Trophoblast cell (in vitro differentiated cells and primary cell): Measurements from ENCODE around the gene UBL4A.

Experiments
- DNase-seq, 2 donors: peaks; one replicate each; pipeline ENCODE4 v3.0.0-alpha.2; 2016
- H2AFZ ChIP-seq: 2 replicates; pipeline ENCODE4 v1.6.1; 2013; ENCODE audit warnings: low read length, moderate library complexity, mild to moderate bottlenecking; ENCODE audit not compliant: insufficient read depth, poor library complexity
- H2AK5ac ChIP-seq: 2 replicates; pipeline ENCODE4 v1.6.1; 2013; ENCODE audit warnings: mild to moderate bottlenecking, low read length
- H2BK120ac ChIP-seq: 2 replicates; pipeline ENCODE4 v1.6.1; 2013; ENCODE audit warnings: low read length, mild to moderate bottlenecking, moderate library complexity; ENCODE audit not compliant: insufficient read depth, poor library complexity
- H2BK12ac ChIP-seq: 2 replicates; pipeline ENCODE4 v1.6.1; 2013; ENCODE audit warnings: mild to moderate bottlenecking, low read length, moderate library complexity
- H2BK5ac ChIP-seq: 2 replicates; pipeline ENCODE4 v1.6.1; 2013; ENCODE audit warnings: low read length, low read depth, moderate library complexity, mild to moderate bottlenecking; ENCODE audit not compliant: poor library complexity
- H3K14ac ChIP-seq: 2 replicates; pipeline ENCODE4 v1.6.1; 2013; ENCODE audit warnings: mild to moderate bottlenecking, low read length
- H3K18ac ChIP-seq: 2 replicates; pipeline ENCODE4 v1.6.1; 2013; ENCODE audit warnings: mild to moderate bottlenecking, low read length
- H3K23ac ChIP-seq: 2 replicates; pipeline ENCODE4 v1.6.1; 2013; ENCODE audit warnings: low read length
- H3K27ac ChIP-seq: 2 replicates; pipeline ENCODE4 v1.5.1; 2013; ENCODE audit warnings: low read depth, mild to moderate bottlenecking, inconsistent platforms, low read length, moderate library complexity
- H3K27me3 ChIP-seq: 2 replicates; pipeline ENCODE4 v1.6.1; 2013; ENCODE audit warnings: inconsistent platforms, mild to moderate bottlenecking, low read length, moderate library complexity; ENCODE audit not compliant: insufficient read depth
- H3K36me3 ChIP-seq, 2 experiments: 1 replicate in 1 of 2; 2 replicates in 1 of 2; pipeline ENCODE4 v1.6.1; 2013; ENCODE audit warnings: low read length in 2 of 2, mild to moderate bottlenecking in 2 of 2, moderate library complexity in 1 of 2; ENCODE audit not compliant: insufficient read depth in 2 of 2, control insufficient read depth in 1 of 2
- H3K4ac ChIP-seq: 2 replicates; pipeline ENCODE4 v1.6.1; 2013; ENCODE audit warnings: low read depth, mild to moderate bottlenecking, low read length, moderate library complexity
- H3K4me1 ChIP-seq, 2 experiments: 1 replicate in 1 of 2; 2 replicates in 1 of 2; pipeline ENCODE4 v1.6.1; 2013; ENCODE audit warnings: low read length in 2 of 2, mild to moderate bottlenecking in 2 of 2, moderate library complexity in 1 of 2; ENCODE audit not compliant: insufficient read depth in 2 of 2, control insufficient read depth in 1 of 2
- H3K4me2 ChIP-seq: 2 replicates; pipeline ENCODE4 v1.6.1; 2013; ENCODE audit warnings: inconsistent platforms, mild to moderate bottlenecking, low read length, moderate library complexity
- H3K4me3 ChIP-seq: 2 replicates; pipeline ENCODE4 v1.5.1; 2013; ENCODE audit warnings: mild to moderate bottlenecking, low read depth, low read length, inconsistent platforms
- H3K79me1 ChIP-seq: one replicate; pipeline ENCODE4 v1.6.1; 2013; ENCODE audit warnings: low read length
- H3K79me2 ChIP-seq: 2 replicates; pipeline ENCODE4 v1.6.1; 2013; ENCODE audit warnings: low read length, mild to moderate bottlenecking; ENCODE audit not compliant: control insufficient read depth, insufficient read depth, poor library complexity
- H3K9ac ChIP-seq: 2 replicates; pipeline ENCODE4 v1.6.1; 2013; ENCODE audit warnings: mild to moderate bottlenecking, low read length
- H3K9me3 ChIP-seq: 2 replicates; pipeline ENCODE4 v1.6.1; 2013; ENCODE audit warnings: low read depth, mild to moderate bottlenecking, control low read depth, inconsistent platforms, low read length; ENCODE audit not compliant: insufficient read depth
- H4K12ac ChIP-seq: 2 replicates; pipeline ENCODE4 v1.6.1; 2013; ENCODE audit warnings: low read depth, mild to moderate bottlenecking, low read length, moderate library complexity
- H4K8ac ChIP-seq: 2 replicates; pipeline ENCODE4 v1.6.1; 2013; ENCODE audit warnings: low read depth, mild to moderate bottlenecking, low read length, moderate library complexity
- H4K91ac ChIP-seq: one replicate; pipeline ENCODE4 v1.6.1; 2013; ENCODE audit warnings: low read depth, mild to moderate bottlenecking, low read length, moderate library complexity
- WGBS: extraction: QIAGEN DNeasy Blood & Tissue Kit; methylation state at CpG from one replicate; pipeline ENCODE4 v1.1.7; 2013; ENCODE audit warnings: missing lambda C conversion rate; ENCODE audit not compliant: insufficient read length, insufficient coverage; ENCODE audit errors: extremely low coverage; 5-methylcytosine and 5-hydroxymethylcytosine counted together

Gene UBL4A

GRCh38 chrX:154470434-154470833 lies 16.0 kb downstream of the UBL4A start:
- Histone ChIP-seq H3K9me3 (no peaks in the 10 kb centered on the region), H3K27ac (no peak overlapping the region), H3K79me1 (no peaks in the 10 kb centered on the region), H3K23ac (no peak overlapping the region), H3K4me2 (no peak overlapping the region), H3K4ac (no peak overlapping the region), H4K8ac (no peak overlapping the region), H2AFZ (no peak overlapping the region), H3K9ac (no peak overlapping the region), H2BK120ac (no peak overlapping the region), H2BK5ac (no peak overlapping the region), H3K4me3 (no peak overlapping the region), H2BK12ac (no peak overlapping the region), H3K79me2 (no peaks in the 10 kb centered on the region), H2AK5ac (no peak overlapping the region), H3K27me3 (no peaks in the 10 kb centered on the region), H4K91ac (no peak overlapping the region), H3K14ac (no peak overlapping the region), H3K4me1 (no peaks in the 10 kb centered on the region), H3K18ac (no peak overlapping the region), H4K12ac (no peak overlapping the region), H3K36me3 (peaks cover 83% of the 10 kb centered on the region in 2 experiments)
- WGBS = no CpG with 5 or more reads among the region's 14 CpGs
- no peak for DNase-seq

GRCh38 chrX:154469880-154470279 lies 16.5 kb downstream of the UBL4A start:
- no peak overlapping the region for H3K14ac ChIP-seq
- no peak overlapping the region for H4K91ac ChIP-seq
- no peak overlapping the region for H3K4ac ChIP-seq
- no peak overlapping the region for H2AFZ ChIP-seq
- no peaks in the 10 kb centered on the region for H3K4me1 ChIP-seq
- no peak overlapping the region for H2BK12ac ChIP-seq
- H3K9me3 ChIP-seq = no peaks in the 10 kb centered on the region
- no peak for DNase-seq
- peaks cover 88 to 89% of the 10 kb centered on the region in 2 experiments for H3K36me3 ChIP-seq
- H3K23ac ChIP-seq = no peak overlapping the region
- no peak overlapping the region for H2AK5ac ChIP-seq
- no peak overlapping the region for H4K8ac ChIP-seq
- H4K12ac ChIP-seq = no peak overlapping the region
- H2BK5ac ChIP-seq = no peak overlapping the region
- no peak overlapping the region for H2BK120ac ChIP-seq
- no peaks in the 10 kb centered on the region for H3K27me3 ChIP-seq
- H3K27ac ChIP-seq = no peak overlapping the region
- whole genome bisulfite sequencing = no CpG with 5 or more reads among the region's 18 CpGs
- no peak overlapping the region for H3K4me3 ChIP-seq
- no peak overlapping the region for H3K18ac ChIP-seq
- H3K79me1 ChIP-seq = no peaks in the 10 kb centered on the region
- no peak overlapping the region for H3K9ac ChIP-seq
- H3K79me2 ChIP-seq = no peaks in the 10 kb centered on the region
- H3K4me2 ChIP-seq = no peak overlapping the region

- H3K23ac ChIP-seq = no peak overlapping the region
- H4K8ac ChIP-seq = no peak overlapping the region
- H4K91ac ChIP-seq = no peak overlapping the region
- no peak overlapping the region for H3K9ac ChIP-seq
- no peak overlapping the region for H2BK5ac ChIP-seq
- H2BK120ac ChIP-seq = no peak overlapping the region
- H3K36me3 ChIP-seq = peaks cover 95 to 97% of the 10 kb centered on the region in 2 experiments
- H3K4me2 ChIP-seq = no peak overlapping the region
- H2AFZ ChIP-seq = no peak overlapping the region
- H2BK12ac ChIP-seq = no peak overlapping the region
- H3K9me3 ChIP-seq = no peaks in the 10 kb centered on the region
- H2AK5ac ChIP-seq = no peak overlapping the region
- no CpG with 5 or more reads among the region's 9 CpGs for WGBS
- H3K18ac ChIP-seq = no peak overlapping the region
- no peak overlapping the region for H3K4ac ChIP-seq
- H3K79me2 ChIP-seq = no peaks in the 10 kb centered on the region
- H3K14ac ChIP-seq = no peak overlapping the region
- H3K27ac ChIP-seq = no peak overlapping the region
- H4K12ac ChIP-seq = no peak overlapping the region
- H3K4me1 ChIP-seq = no peaks in the 10 kb centered on the region
- H3K27me3 ChIP-seq = no peaks in the 10 kb centered on the region
- H3K4me3 ChIP-seq = no peak overlapping the region
- no peak for DNase-seq
- no peaks in the 10 kb centered on the region for H3K79me1 ChIP-seq
Measured at GRCh38 chrX:154469114-154469513, 17.3 kb downstream of the UBL4A start.

- Histone ChIP-seq H3K27ac (no peak overlapping the region), H4K8ac (no peak overlapping the region), H3K14ac (no peak overlapping the region), H3K4me2 (no peak overlapping the region), H3K27me3 (no peaks in the 10 kb centered on the region), H2BK12ac (no peak overlapping the region), H3K23ac (no peak overlapping the region), H2AK5ac (no peak overlapping the region), H3K79me1 (no peaks in the 10 kb centered on the region), H4K91ac (no peak overlapping the region), H2AFZ (no peak overlapping the region), H3K18ac (no peak overlapping the region), H2BK5ac (no peak overlapping the region), H3K79me2 (no peaks in the 10 kb centered on the region), H3K4me1 (no peaks in the 10 kb centered on the region), H2BK120ac (no peak overlapping the region), H3K4me3 (no peak overlapping the region), H3K4ac (no peak overlapping the region), H3K9me3 (no peaks in the 10 kb centered on the region), H3K9ac (no peak overlapping the region), H3K36me3 (peaks cover 98% of the 10 kb centered on the region in 2 experiments), H4K12ac (no peak overlapping the region)
- WGBS = no CpG with 5 or more reads among the region's 23 CpGs
- no peak for DNase-seq
Measured at GRCh38 chrX:154468217-154468616, 18.2 kb downstream of the UBL4A start.
